Fibroblast of skin of right quadriceps (primary cell): Measurements from ENCODE around the gene RPN1.

Experiments used
- DNase-seq: peaks from one replicate; pipeline ENCODE4 v3.0.0-alpha.2; 2013

Gene RPN1

GRCh38 chr3:128576290-128576689 lies 74.3 kb downstream of the RPN1 start:
- DNase-seq = no peak

GRCh38 chr3:128575777-128576176 lies 74.8 kb downstream of the RPN1 start:
- no peak for DNase-seq

- DNase-seq = no peak
Observed at GRCh38 chr3:128573707-128574162, 76.9 kb downstream of the RPN1 start.

GRCh38 chr3:128573160-128573559 lies 77.5 kb downstream of the RPN1 start:
- no peak for DNase-seq

GRCh38 chr3:128572644-128573105 lies 77.9 kb downstream of the RPN1 start:
- no peak for DNase-seq

- no peak for DNase-seq
Observed at GRCh38 chr3:128572013-128572412, 78.6 kb downstream of the RPN1 start.
